Measurements from ENCODE around the gene LRP8. TPM values are rescaled to one million over a fixed set of nuclear protein-coding genes. Genes with fewer than 3 reads are reported as not detected.
A peak's percentile ranks its signal among the peaks of the same experiment; 100 is the strongest.

Gene LRP8
- total and polyA plus RNA-seq, 9 of the 15 experiments (the other 6 are each of a cell fraction or from before 2014, with no cell fraction given) = 7.1 to 56.1 (median 31.3) TPM

- no peak for FAIRE-seq
- ATAC-seq = no peak
- TF ChIP-seq POLR2A (conservative IDR thresholded peaks at IDR 0.05) (0 out of 2 replicates have a peak, but pooled peaks have one; percentile 17), ETS1 (conservative IDR thresholded peaks at IDR 0.05; ENCODE audit: control insufficient read depth, low read depth, low read length) (no peak)
- peaks cover 25% of the 10 kb centered on the region for H4K20me1 ChIP-seq (replicated peaks; ENCODE audit: control insufficient read depth, insufficient read depth, low read length)
- no peaks in the 10 kb centered on the region for H3K27me3 ChIP-seq (ENCODE audit: control insufficient read depth in 2 of 2, insufficient read depth in 2 of 2, low read length in 2 of 2)
- ChIA-PET CTCF (ENCODE audit: low intra/inter-chr PET ratio) (interaction anchor here (1.6 kb wide), 1 partner anchor 73 kb away, joined by 3 read pairs; no protein-coding TSS in a partner anchor), POLR2A (interaction anchor here (0.7 to 1.4 kb wide), 4 partner anchors 11 to 30 kb away, joined by 3 to 5 read pairs (median 3); no protein-coding TSS in a partner anchor)
- H3K79me2 ChIP-seq (ENCODE audit: control insufficient read depth, insufficient read depth, low read length) = peaks cover 64% of the 10 kb centered on the region
- H3K27ac ChIP-seq (ENCODE audit: extremely low read depth, low read depth, low read length) = no peak overlapping the region
- peaks cover 14 to 27% of the 10 kb centered on the region in 2 experiments for H3K4me1 ChIP-seq (replicated peaks in 1 of 2; ENCODE audit: control insufficient read depth in 2 of 2, insufficient read depth in 2 of 2, low read length in 2 of 2)
- H3K9ac ChIP-seq (ENCODE audit: insufficient read depth in 1 of 2, low read depth in 2 of 2, low read length in 2 of 2) = peak overlapping the region in 1 of 2 experiments; percentile 1; a peak in 1 of 4 replicates
- DNase-seq (ENCODE audit: extremely low read depth in 1 of 4, low spot score in 3 of 4) = no peak
- intact Hi-C loops (cut with micrococcal nuclease) = no loop called here
- no peaks in the 10 kb centered on the region for H3K9me1 ChIP-seq (ENCODE audit: control insufficient read depth, insufficient read depth, low read length)
- BruUV-seq (replicated peaks) = no TSS peak
- H2AFZ ChIP-seq (ENCODE audit: low read depth, low read length) = no peak overlapping the region
- no peak overlapping the region for H3K4me2 ChIP-seq (ENCODE audit: insufficient read depth, low read length)
- no peak overlapping the region for H3K4me3 ChIP-seq
- peaks cover 94% of the 10 kb centered on the region for H3K36me3 ChIP-seq (ENCODE audit: control insufficient read depth, insufficient read depth, low read length)
- WGBS (ENCODE audit: insufficient coverage, low coverage, missing lambda C conversion rate) = 97% methylated on average over 7 of the region's 7 CpGs
- H3K9me3 ChIP-seq (replicated peaks; ENCODE audit: control insufficient read depth, insufficient read depth, low read depth, low read length) = no peaks in the 10 kb centered on the region
- in situ Hi-C loops (cut with MboI) = no loop called here
These were observed 7.2 kb downstream of the LRP8 start for GRCh38 chr1:53320646-53321045.

GRCh38 chr1:53319296-53320101, 8.4 kb downstream of the LRP8 start:
- FAIRE-seq = no peak
- WGBS (ENCODE audit: insufficient coverage, low coverage, missing lambda C conversion rate) = 93% methylated on average over 20 of the region's 20 CpGs
- intact Hi-C loops (cut with micrococcal nuclease) = no loop called here

More at GRCh38 chr1:53319296-53320101, 8.4 kb downstream of the LRP8 start:
- Histone ChIP-seq H3K9me1 (ENCODE audit: control insufficient read depth, insufficient read depth, low read length) (no peaks in the 10 kb centered on the region), H3K27me3 (ENCODE audit: control insufficient read depth in 2 of 2, insufficient read depth in 2 of 2, low read length in 2 of 2) (no peaks in the 10 kb centered on the region), H4K20me1 (replicated peaks; ENCODE audit: control insufficient read depth, insufficient read depth, low read length) (peaks cover 25% of the 10 kb centered on the region), H3K9me3 (replicated peaks; ENCODE audit: control insufficient read depth, insufficient read depth, low read depth, low read length) (no peaks in the 10 kb centered on the region), H3K36me3 (ENCODE audit: control insufficient read depth, insufficient read depth, low read length) (peaks cover 93% of the 10 kb centered on the region), H3K9ac (ENCODE audit: insufficient read depth in 1 of 2, low read depth in 2 of 2, low read length in 2 of 2) (peak overlapping the region in 1 of 2 experiments; percentile 45; a peak in 1 of 4 replicates), H3K4me3 (no peak overlapping the region), H2AFZ (ENCODE audit: low read depth, low read length) (no peak overlapping the region), H3K4me1 (replicated peaks in 1 of 2; ENCODE audit: control insufficient read depth in 2 of 2, insufficient read depth in 2 of 2, low read length in 2 of 2) (peaks cover 2 to 25% of the 10 kb centered on the region in 2 experiments), H3K79me2 (ENCODE audit: control insufficient read depth, insufficient read depth, low read length) (peaks cover 52% of the 10 kb centered on the region), H3K27ac (ENCODE audit: extremely low read depth, low read depth, low read length) (no peak overlapping the region), H3K4me2 (ENCODE audit: insufficient read depth, low read length) (no peak overlapping the region)
- ChIA-PET CTCF (ENCODE audit: low intra/inter-chr PET ratio) (no interaction called here), POLR2A (interaction anchor here (0.6 to 2.5 kb wide), 7 partner anchors 10 to 950 kb away, joined by 3 to 10 read pairs (median 4); no protein-coding TSS in a partner anchor)
- TF ChIP-seq E2F3 (CRISPR knock-in tag; IDR thresholded peaks at IDR 0.05) (no peak), TRIM25 (IDR thresholded peaks at IDR 0.05; ENCODE audit: borderline replicate concordance) (no peak), POLR2G (IDR thresholded peaks at IDR 0.05; ENCODE audit: low read depth, low read length) (0 out of 2 replicates have a peak, but pooled peaks have one; percentile 14), RBM39 (optimal IDR thresholded peaks at IDR 0.05; ENCODE audit: low read depth, low read length) (no peak), RBFOX2 (IDR thresholded peaks at IDR 0.05; ENCODE audit: low read depth, low read length) (0 out of 2 replicates have a peak, but pooled peaks have one; percentile 29), ZBTB43 (CRISPR knock-in tag; IDR thresholded peaks at IDR 0.05) (no peak), BCL6 (CRISPR knock-in tag; IDR thresholded peaks at IDR 0.05) (no peak)
- ATAC-seq (no peak), DNase-seq (ENCODE audit: extremely low read depth in 1 of 4, low spot score in 3 of 4) (no peak)
- no TSS peak for BruUV-seq (replicated peaks)
- in situ Hi-C loops (cut with MboI) = no loop called here

Measured in K562 (cell line).